OCI-LY7 (cell line): ENCODE results near the gene EIF3A. TPM values are rescaled to one million over a fixed set of nuclear protein-coding genes. Genes with fewer than 3 reads are reported as not detected.

Experiments used
- BruUV-seq: library from RNA; stranded (reverse); fragments of 400-500 nt; replicated peaks from 2 replicates; lab custom pipeline; 2021; lab: Mats Ljungman, UMichigan
- CTCF ChIA-PET: fragments of 300-600 bp; sonication (Branson Sonifier 250); formaldehyde crosslinking; loops from one replicate; lab custom pipeline; 2022; ENCODE audit warnings: antibody characterized with exemption; ENCODE audit not compliant: unreplicated experiment; lab: Charles Lee
- POLR2A ChIA-PET: fragments of 300-600 bp; sonication (Branson Sonifier 250); formaldehyde crosslinking; loops from one replicate; lab custom pipeline; 2022; ENCODE audit warnings: antibody characterized with exemption; lab: Charles Lee
- DNase-seq: peaks from one replicate; pipeline ENCODE4 v3.0.0-alpha.2; 2015; ENCODE audit warnings: low spot score
- H2AFZ ChIP-seq: fragments of 200-600 bp; sonication (generic), shearing (Covaris generic); 2 replicates; pipeline ENCODE4 v1.6.1; 2014; ENCODE audit warnings: mild to moderate bottlenecking, antibody characterized with exemption, low read length, moderate library complexity
- H3K27ac ChIP-seq: fragments of 200-600 bp; sonication (generic); 2 replicates; pipeline ENCODE4 v1.5.1; 2014; ENCODE audit warnings: mixed run types, low read depth, mild to moderate bottlenecking, moderate library complexity, low read length, inconsistent platforms; ENCODE audit not compliant: poor library complexity, severe bottlenecking
- H3K36me3 ChIP-seq: fragments of 200-600 bp; sonication (generic); 2 replicates; pipeline ENCODE4 v1.6.1; 2014; ENCODE audit warnings: mild to moderate bottlenecking, antibody characterized with exemption, low read length, moderate library complexity, mixed read lengths; ENCODE audit not compliant: insufficient read depth
- H3K4me1 ChIP-seq: fragments of 200-600 bp; sonication (generic); 2 replicates; pipeline ENCODE4 v1.5.1; 2014; ENCODE audit warnings: mild to moderate bottlenecking, low read length; ENCODE audit not compliant: insufficient read depth, poor library complexity, severe bottlenecking
- H3K4me2 ChIP-seq: fragments of 200-600 bp; sonication (generic); 2 replicates; pipeline ENCODE4 v1.6.1; 2014; ENCODE audit warnings: mild to moderate bottlenecking, low read length
- H3K4me3 ChIP-seq: fragments of 200-600 bp; sonication (generic); 2 replicates; pipeline ENCODE4 v1.5.1; 2014; ENCODE audit warnings: mild to moderate bottlenecking, low read depth, low read length; ENCODE audit not compliant: poor library complexity, severe bottlenecking
- H3K79me2 ChIP-seq: fragments of 200-600 bp; sonication (generic); 2 replicates; pipeline ENCODE4 v1.6.1; 2016; ENCODE audit warnings: low read depth, mild to moderate bottlenecking, low read length, moderate library complexity, mixed read lengths; ENCODE audit not compliant: insufficient read depth
- H3K9me2 ChIP-seq: fragments of 200-600 bp; sonication (generic); 2 replicates; pipeline ENCODE4 v1.6.1; 2016; ENCODE audit warnings: mild to moderate bottlenecking, low read length, mixed read lengths; ENCODE audit not compliant: insufficient read depth
- H3K9me3 ChIP-seq: fragments of 200-600 bp; sonication (generic); 2 replicates; pipeline ENCODE4 v1.6.1; 2014; ENCODE audit warnings: mild to moderate bottlenecking, mixed run types, low read length, mixed read lengths
- H4K20me1 ChIP-seq: fragments of 200-600 bp; sonication (generic); 2 replicates; pipeline ENCODE4 v1.6.1; 2014; ENCODE audit warnings: mild to moderate bottlenecking, antibody characterized with exemption, low read length, moderate library complexity, mixed read lengths; ENCODE audit not compliant: insufficient read depth
- EZH2phosphoT487 ChIP-seq: fragments of 200-600 bp; sonication (generic); IDR thresholded peaks from 2 replicates; pipeline ENCODE4 v1.6.1; 2018; ENCODE audit warnings: low read depth, borderline replicate concordance, mild to moderate bottlenecking, mixed run types, antibody characterized with exemption, low read length, moderate library complexity, mixed read lengths
- intact Hi-C: fragments of 100-400 bp; cut with micrococcal nuclease; formaldehyde crosslinking; loops from one replicate; pipeline ENCODE4 v1.10.0; 2022; ENCODE audit not compliant: unreplicated experiment
- total RNA-seq, 2 experiments: library from RNA; depleted of rRNA in 1 of 2; stranded (reverse); fragments of >200 nt in 1 of 2; shearing (Covaris generic) in 1 of 2; gene quantifications; 2 replicates each; pipeline ENCODE4 v1.2.3, GENCODE V29; 2014 to 2022
- TF ChIP-seq, protein P1 (sequence below): fragments of 200-600 bp; sonication (generic); conservative IDR thresholded peaks from 2 replicates; pipeline ENCODE4 v1.5.1; 2014; ENCODE audit warnings: mild to moderate bottlenecking, antibody characterized with exemption, low read length, moderate library complexity, mixed read lengths

Gene EIF3A
- total RNA-seq, 2 experiments from 2014 or later, result 83.0 to 171 TPM

DNA sequence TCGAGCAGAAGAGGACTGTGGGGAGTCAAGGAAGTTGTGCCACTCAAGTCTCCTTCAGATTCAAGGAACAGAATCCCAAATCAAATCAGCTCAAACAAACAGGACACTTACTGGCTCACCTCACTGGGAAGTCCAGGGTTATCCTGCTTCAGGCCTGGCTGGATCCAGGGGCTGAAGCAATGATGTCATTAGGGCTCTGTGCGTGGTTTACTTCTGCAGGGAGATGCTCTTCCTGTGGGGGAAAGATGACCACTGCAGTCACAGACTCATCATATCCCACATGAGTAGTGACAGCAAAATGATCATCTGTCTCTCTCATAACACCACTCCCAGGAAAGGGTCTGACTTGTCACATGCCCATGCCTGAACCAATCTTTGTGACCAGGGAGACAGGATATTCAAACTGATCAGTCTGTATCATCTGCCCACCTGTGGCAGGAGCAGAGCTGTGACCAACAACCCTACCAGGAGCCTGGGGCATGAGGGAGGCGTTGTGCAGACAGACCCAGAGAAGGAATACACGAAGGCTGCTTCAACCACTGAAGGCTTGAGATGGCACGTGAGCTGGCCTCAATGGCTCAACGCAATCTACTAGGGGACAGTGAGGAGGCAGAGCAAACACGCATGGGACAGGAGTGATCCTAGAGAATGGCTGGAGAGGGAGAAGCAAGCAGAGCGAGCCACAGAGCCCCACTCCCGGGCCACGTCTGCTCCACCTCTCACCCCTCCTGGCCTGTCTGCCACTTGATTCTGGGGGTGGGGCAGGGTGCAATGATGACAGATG is 78.7 kb downstream of the EIF3A start:
- ChIA-PET POLR2A (interaction anchor here (0.6 kb wide), 1 partner anchor 678 kb away, joined by 3 read pairs; no protein-coding TSS in a partner anchor), CTCF (no interaction called here)
- H3K9me3 ChIP-seq, result no peaks in the 10 kb centered on the region
- DNase-seq, result no peak
- H3K9me2 ChIP-seq, result no peaks in the 10 kb centered on the region
- H3K4me1 ChIP-seq, result no peaks in the 10 kb centered on the region
- H3K36me3 ChIP-seq, result no peaks in the 10 kb centered on the region
- H4K20me1 ChIP-seq, result no peaks in the 10 kb centered on the region
- TF ChIP-seq, protein P1, sequence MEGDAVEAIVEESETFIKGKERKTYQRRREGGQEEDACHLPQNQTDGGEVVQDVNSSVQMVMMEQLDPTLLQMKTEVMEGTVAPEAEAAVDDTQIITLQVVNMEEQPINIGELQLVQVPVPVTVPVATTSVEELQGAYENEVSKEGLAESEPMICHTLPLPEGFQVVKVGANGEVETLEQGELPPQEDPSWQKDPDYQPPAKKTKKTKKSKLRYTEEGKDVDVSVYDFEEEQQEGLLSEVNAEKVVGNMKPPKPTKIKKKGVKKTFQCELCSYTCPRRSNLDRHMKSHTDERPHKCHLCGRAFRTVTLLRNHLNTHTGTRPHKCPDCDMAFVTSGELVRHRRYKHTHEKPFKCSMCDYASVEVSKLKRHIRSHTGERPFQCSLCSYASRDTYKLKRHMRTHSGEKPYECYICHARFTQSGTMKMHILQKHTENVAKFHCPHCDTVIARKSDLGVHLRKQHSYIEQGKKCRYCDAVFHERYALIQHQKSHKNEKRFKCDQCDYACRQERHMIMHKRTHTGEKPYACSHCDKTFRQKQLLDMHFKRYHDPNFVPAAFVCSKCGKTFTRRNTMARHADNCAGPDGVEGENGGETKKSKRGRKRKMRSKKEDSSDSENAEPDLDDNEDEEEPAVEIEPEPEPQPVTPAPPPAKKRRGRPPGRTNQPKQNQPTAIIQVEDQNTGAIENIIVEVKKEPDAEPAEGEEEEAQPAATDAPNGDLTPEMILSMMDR, result no peak
- no peak for TF ChIP-seq EZH2phosphoT487
- no peak overlapping the region for H2AFZ ChIP-seq
- BruUV-seq, result no TSS peak
- intact Hi-C loops, result no loop called here
- no peak overlapping the region for H3K27ac ChIP-seq
- no peak overlapping the region for H3K4me2 ChIP-seq
- H3K79me2 ChIP-seq, result no peaks in the 10 kb centered on the region
- H3K4me3 ChIP-seq, result no peak overlapping the region

DNA sequence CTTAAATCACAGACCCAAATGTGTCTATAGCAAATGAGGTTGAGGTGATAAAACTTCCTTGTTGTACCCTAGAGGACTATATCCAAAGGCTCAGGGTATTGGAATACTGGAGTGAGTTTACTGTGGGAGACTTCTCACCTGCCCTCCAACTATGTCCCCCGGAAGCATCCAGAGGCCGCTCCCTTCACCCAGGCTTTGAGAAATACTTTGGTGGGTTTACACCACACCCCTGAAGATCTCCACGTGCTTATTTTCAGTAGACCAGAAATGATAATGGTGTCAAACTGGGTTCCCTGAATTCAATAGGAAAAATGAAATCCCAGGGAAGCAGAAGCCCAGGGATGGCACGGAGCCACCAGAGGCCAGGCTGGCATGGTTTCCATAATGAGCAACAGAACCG is 82.4 kb downstream of the EIF3A start:
- Histone ChIP-seq H3K27ac (no peak overlapping the region), H3K79me2 (no peaks in the 10 kb centered on the region), H3K36me3 (no peaks in the 10 kb centered on the region), H3K4me2 (no peak overlapping the region), H2AFZ (no peak overlapping the region), H3K4me3 (no peak overlapping the region), H3K9me2 (no peaks in the 10 kb centered on the region), H3K9me3 (no peaks in the 10 kb centered on the region), H3K4me1 (no peaks in the 10 kb centered on the region), H4K20me1 (no peaks in the 10 kb centered on the region)
- ChIA-PET CTCF (no interaction called here), POLR2A (interaction anchor here (0.6 kb wide), 1 partner anchor 270 kb away, joined by 3 read pairs; no protein-coding TSS in a partner anchor)
- no peak for DNase-seq
- no TSS peak for BruUV-seq
- intact Hi-C loops, result no loop called here
- TF ChIP-seq, protein P1, result no peak
- no peak for TF ChIP-seq EZH2phosphoT487

DNA sequence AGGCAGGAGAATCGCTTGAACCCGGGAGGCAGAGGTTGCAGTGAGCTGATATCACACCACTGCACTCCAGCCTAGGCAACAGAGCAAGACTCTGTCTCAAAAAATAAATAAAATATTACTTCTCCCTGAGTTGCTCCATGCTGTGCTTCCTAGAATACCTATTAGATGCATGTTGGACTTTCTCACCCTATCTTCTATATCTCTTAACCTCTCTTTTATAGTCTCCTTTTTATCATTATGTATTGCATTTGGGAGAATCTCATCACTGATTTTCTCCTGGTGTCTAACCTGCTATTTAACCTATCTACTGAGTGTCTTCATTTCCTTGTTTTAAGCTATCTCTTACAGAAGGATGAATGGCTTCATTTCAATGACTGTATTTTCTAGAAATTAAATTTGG is 83.2 kb downstream of the EIF3A start:
- Histone ChIP-seq H2AFZ (no peak overlapping the region), H3K9me3 (no peaks in the 10 kb centered on the region), H3K27ac (no peak overlapping the region), H3K4me1 (no peaks in the 10 kb centered on the region), H4K20me1 (no peaks in the 10 kb centered on the region), H3K4me2 (no peak overlapping the region), H3K36me3 (no peaks in the 10 kb centered on the region), H3K4me3 (no peak overlapping the region), H3K9me2 (no peaks in the 10 kb centered on the region), H3K79me2 (no peaks in the 10 kb centered on the region)
- intact Hi-C loops, result no loop called here
- ChIA-PET POLR2A (interaction anchor here (0.6 to 0.7 kb wide), 3 partner anchors 34 to 271 kb away, joined by 3 to 4 read pairs (median 3); no protein-coding TSS in a partner anchor), CTCF (no interaction called here)
- TF ChIP-seq, protein P1, result no peak
- no peak for TF ChIP-seq EZH2phosphoT487
- DNase-seq, result no peak
- BruUV-seq, result no TSS peak
